Fibroblast of lung (primary cell): ENCODE data around the gene ST6GALNAC1. TPM values are rescaled to one million over a fixed set of nuclear protein-coding genes. Genes with fewer than 3 reads are reported as not detected.

Experiments
- DNase-seq, 2 donors: peaks; one replicate each; pipeline versions ENCODE4 v3.0.0 to v3.0.0-alpha.2; 2010; ENCODE audit warnings: low read depth in 2 of 2
- H2AFZ ChIP-seq: 2 replicates; pipeline ENCODE4 v1.5.1; 2012; ENCODE audit warnings: low read length, control low read depth, inconsistent platforms
- H3K27ac ChIP-seq: 2 replicates; pipeline ENCODE4 v1.5.1; 2011; ENCODE audit warnings: low read length, control low read depth; ENCODE audit not compliant: insufficient read depth
- H3K27me3 ChIP-seq: 2 replicates; pipeline ENCODE4 v1.5.1; 2011; ENCODE audit warnings: mild to moderate bottlenecking, low read length; ENCODE audit not compliant: control insufficient read depth, insufficient read depth
- H3K36me3 ChIP-seq: 2 replicates; pipeline ENCODE4 v1.5.1; 2011; ENCODE audit warnings: low read length; ENCODE audit not compliant: control insufficient read depth, insufficient read depth
- H3K4me1 ChIP-seq: 2 replicates; pipeline ENCODE4 v1.5.1; 2011; ENCODE audit warnings: low read length; ENCODE audit not compliant: control insufficient read depth, insufficient read depth; ENCODE audit errors: extremely low read depth
- H3K4me2 ChIP-seq: 2 replicates; pipeline ENCODE4 v1.5.1; 2011; ENCODE audit warnings: low read length, control low read depth; ENCODE audit not compliant: insufficient read depth; ENCODE audit errors: extremely low read depth
- H3K4me3 ChIP-seq, 4 experiments: fragments of 200-600 bp in 1 of 4; sonication (generic) in 1 of 4; replicated peaks in 1 of 4; 2 replicates each; pipeline ENCODE4 v1.5.1; 2011 to 2016; ENCODE audit warnings: low read length in 4 of 4, low read depth in 3 of 4, mild to moderate bottlenecking in 3 of 4, control low read depth in 2 of 4, inconsistent platforms in 1 of 4, mixed read lengths in 1 of 4; ENCODE audit not compliant: insufficient read depth in 1 of 4; ENCODE audit errors: control extremely low read depth in 1 of 4
- H3K79me2 ChIP-seq: 2 replicates; pipeline ENCODE4 v1.5.1; 2012; ENCODE audit warnings: mild to moderate bottlenecking, low read length, inconsistent platforms; ENCODE audit not compliant: control insufficient read depth, insufficient read depth
- H3K9ac ChIP-seq: 2 replicates; pipeline ENCODE4 v1.5.1; 2011; ENCODE audit warnings: mild to moderate bottlenecking, low read length, control low read depth; ENCODE audit not compliant: insufficient read depth
- H3K9me3 ChIP-seq: 2 replicates; pipeline ENCODE4 v1.5.1; 2012; ENCODE audit warnings: low read depth, low read length; ENCODE audit not compliant: control insufficient read depth, insufficient read depth
- H4K20me1 ChIP-seq: 2 replicates; pipeline ENCODE4 v1.5.1; 2011; ENCODE audit warnings: low read length; ENCODE audit not compliant: control insufficient read depth, insufficient read depth; ENCODE audit errors: extremely low read depth
- CTCF ChIP-seq, 2 donors: IDR thresholded peaks in 1 of 2; conservative IDR thresholded peaks in 1 of 2; 1 replicate in 1 of 2; 2 replicates in 1 of 2; pipeline ENCODE4 v1.5.1; 2011 to 2012; ENCODE audit warnings: low read length in 2 of 2, control low read depth in 1 of 2, inconsistent platforms in 1 of 2, low read depth in 1 of 2, mild to moderate bottlenecking in 1 of 2
- EZH2 ChIP-seq: IDR thresholded peaks from 2 replicates; pipeline ENCODE4 v1.5.1; 2012; ENCODE audit warnings: low read length, control low read depth, mild to moderate bottlenecking; ENCODE audit errors: missing control alignments
- polyA plus RNA-seq, 2 donors: library from polyadenylated mRNA; depleted of rRNA in 1 of 2; stranded (reverse) in 1 of 2; unstranded in 1 of 2; fragments of >200 nt; gene quantifications; 2 replicates each; pipeline ENCODE4 v1.2.1, GENCODE V29; 2011 to 2012; ENCODE audit warnings: missing spikeins in 1 of 2
- total RNA-seq: library from RNA; depleted of rRNA; stranded (reverse); fragments of >200 nt; gene quantifications from 2 replicates; pipeline ENCODE4 v1.2.1, GENCODE V29; 2014

Gene ST6GALNAC1
- total and polyA plus RNA-seq, 2 donors (not counting 1 experiment from before 2014, with no cell fraction given): not detected

- no peak overlapping the region for H3K9ac ChIP-seq
- no peak for DNase-seq
- TF ChIP-seq CTCF (conservative IDR thresholded peaks at IDR 0.05 in 1 of 2, IDR thresholded peaks at IDR 0.05 in 1 of 2; ENCODE audit: low read depth in 1 of 2, low read length in 2 of 2): no peak
- no peak for TF ChIP-seq EZH2
These were observed 60.9 kb downstream of the ST6GALNAC1 start for GRCh38 chr17:76582660-76583059.

GRCh38 chr17:76581515-76581914 lies 62.0 kb downstream of the ST6GALNAC1 start:
- H4K20me1 ChIP-seq: no peaks in the 10 kb centered on the region
- peaks cover 13% of the 10 kb centered on the region for H3K27me3 ChIP-seq
- H3K9me3 ChIP-seq: no peaks in the 10 kb centered on the region
- H3K79me2 ChIP-seq: no peaks in the 10 kb centered on the region
- no peak overlapping the region for H3K27ac ChIP-seq
- H2AFZ ChIP-seq: no peak overlapping the region
- no peak overlapping the region for H3K4me2 ChIP-seq
- no peak for DNase-seq
- peaks cover 2% of the 10 kb centered on the region for H3K4me1 ChIP-seq
- no peak for TF ChIP-seq CTCF (conservative IDR thresholded peaks at IDR 0.05 in 1 of 2, IDR thresholded peaks at IDR 0.05 in 1 of 2; ENCODE audit: low read depth in 1 of 2, low read length in 2 of 2)
- TF ChIP-seq EZH2: no peak
- H3K9ac ChIP-seq: no peak overlapping the region
- no peaks in the 10 kb centered on the region for H3K36me3 ChIP-seq
- no peak overlapping the region for H3K4me3 ChIP-seq

More at GRCh38 chr17:76582660-76583059, 60.9 kb downstream of the ST6GALNAC1 start:
- no peak overlapping the region for H3K4me2 ChIP-seq
- no peaks in the 10 kb centered on the region for H3K79me2 ChIP-seq
- H3K27me3 ChIP-seq: peaks cover 20% of the 10 kb centered on the region
- peaks cover 2% of the 10 kb centered on the region for H3K4me1 ChIP-seq
- H4K20me1 ChIP-seq: no peaks in the 10 kb centered on the region
- H3K36me3 ChIP-seq: no peaks in the 10 kb centered on the region
- H3K27ac ChIP-seq: no peak overlapping the region
- no peak overlapping the region for H2AFZ ChIP-seq
- no peak overlapping the region for H3K4me3 ChIP-seq
- no peaks in the 10 kb centered on the region for H3K9me3 ChIP-seq

DNA sequence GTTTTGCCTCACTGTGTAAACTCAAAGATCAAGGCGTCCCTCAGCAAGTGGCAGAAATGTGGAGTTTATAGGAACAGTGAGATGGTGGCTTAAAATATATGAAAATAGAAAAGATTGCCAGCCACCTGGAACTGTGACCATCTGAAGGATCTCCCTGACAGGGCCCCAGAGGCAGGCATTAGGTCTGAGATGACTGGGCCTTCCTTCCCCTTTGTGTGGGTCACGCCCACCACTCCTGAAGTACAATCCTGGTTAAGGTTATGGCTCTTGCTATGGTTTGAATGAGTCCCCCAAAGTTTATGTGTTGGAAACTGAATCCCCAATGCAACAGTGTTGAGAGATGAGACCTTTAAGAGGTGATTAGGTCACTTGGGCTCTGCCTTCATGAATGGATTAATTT lies 64.3 kb downstream of the ST6GALNAC1 start:
- Histone ChIP-seq H3K27ac (no peak overlapping the region), H3K9me3 (no peaks in the 10 kb centered on the region), H3K4me3 (no peak overlapping the region), H3K4me1 (no peaks in the 10 kb centered on the region), H3K79me2 (no peaks in the 10 kb centered on the region), H3K9ac (no peak overlapping the region), H3K27me3 (no peaks in the 10 kb centered on the region), H2AFZ (no peak overlapping the region), H3K36me3 (no peaks in the 10 kb centered on the region), H4K20me1 (no peaks in the 10 kb centered on the region), H3K4me2 (no peak overlapping the region)
- no peak for DNase-seq
- TF ChIP-seq EZH2 (no peak), CTCF (conservative IDR thresholded peaks at IDR 0.05 in 1 of 2, IDR thresholded peaks at IDR 0.05 in 1 of 2; ENCODE audit: low read depth in 1 of 2, low read length in 2 of 2) (no peak)
